HG02610 (cell line): Measurements from ENCODE around the gene TNFAIP3.
"Not testable (repeated sequence)": the region's sequence is repeated elsewhere in the genome, so short reads cannot be mapped to it uniquely, and the experiment has no call there.

Source experiments
- ATAC-seq: cut with Tn5 transposase; IDR thresholded peaks from one replicate; pipeline ENCODE4 v1.9.1; 2021; ENCODE audit warnings: mild to moderate bottlenecking, moderate library complexity; ENCODE audit not compliant: unreplicated experiment

TNFAIP3 gene

DNA sequence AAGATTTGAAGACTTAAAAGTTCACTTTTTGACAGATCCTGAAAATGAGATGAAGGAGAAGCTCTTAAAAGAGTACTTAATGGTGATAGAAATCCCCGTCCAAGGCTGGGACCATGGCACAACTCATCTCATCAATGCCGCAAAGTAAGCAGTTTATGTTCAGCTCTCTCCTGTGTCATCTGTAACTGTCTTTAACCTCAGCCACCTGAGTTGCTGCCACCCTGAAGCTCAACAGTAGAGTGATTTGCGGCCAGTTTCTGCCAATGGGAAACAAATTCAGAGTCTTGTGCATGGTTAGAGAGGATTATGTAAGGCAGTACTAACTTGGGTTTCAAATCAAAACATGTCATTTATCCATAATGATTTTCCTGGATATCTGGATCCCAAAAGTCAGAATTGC, 10.1 kb downstream of the TNFAIP3 start:
- no peak for ATAC-seq

- no peak for ATAC-seq
Measured at GRCh38 chr6:137877606-137878005, 10.5 kb downstream of the TNFAIP3 start.

GRCh38 chr6:137878029-137878428, 11.0 kb downstream of the TNFAIP3 start:
- ATAC-seq = no peak

DNA sequence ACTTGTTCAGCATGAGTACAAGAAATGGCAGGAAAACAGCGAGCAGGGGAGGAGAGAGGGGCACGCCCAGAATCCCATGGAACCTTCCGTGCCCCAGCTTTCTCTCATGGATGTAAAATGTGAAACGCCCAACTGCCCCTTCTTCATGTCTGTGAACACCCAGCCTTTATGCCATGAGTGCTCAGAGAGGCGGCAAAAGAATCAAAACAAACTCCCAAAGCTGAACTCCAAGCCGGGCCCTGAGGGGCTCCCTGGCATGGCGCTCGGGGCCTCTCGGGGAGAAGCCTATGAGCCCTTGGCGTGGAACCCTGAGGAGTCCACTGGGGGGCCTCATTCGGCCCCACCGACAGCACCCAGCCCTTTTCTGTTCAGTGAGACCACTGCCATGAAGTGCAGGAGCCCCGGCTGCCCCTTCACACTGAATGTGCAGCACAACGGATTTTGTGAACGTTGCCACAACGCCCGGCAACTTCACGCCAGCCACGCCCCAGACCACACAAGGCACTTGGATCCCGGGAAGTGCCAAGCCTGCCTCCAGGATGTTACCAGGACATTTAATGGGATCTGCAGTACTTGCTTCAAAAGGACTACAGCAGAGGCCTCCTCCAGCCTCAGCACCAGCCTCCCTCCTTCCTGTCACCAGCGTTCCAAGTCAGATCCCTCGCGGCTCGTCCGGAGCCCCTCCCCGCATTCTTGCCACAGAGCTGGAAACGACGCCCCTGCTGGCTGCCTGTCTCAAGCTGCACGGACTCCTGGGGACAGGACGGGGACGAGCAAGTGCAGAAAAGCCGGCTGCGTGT, 11.6 kb downstream of the TNFAIP3 start:
- no peak for ATAC-seq

- no peak for ATAC-seq
Measured at GRCh38 chr6:137879299-137879698, 12.2 kb downstream of the TNFAIP3 start.

GRCh38 chr6:137879885-137880745, 13.1 kb downstream of the TNFAIP3 start:
- ATAC-seq = no peak

DNA sequence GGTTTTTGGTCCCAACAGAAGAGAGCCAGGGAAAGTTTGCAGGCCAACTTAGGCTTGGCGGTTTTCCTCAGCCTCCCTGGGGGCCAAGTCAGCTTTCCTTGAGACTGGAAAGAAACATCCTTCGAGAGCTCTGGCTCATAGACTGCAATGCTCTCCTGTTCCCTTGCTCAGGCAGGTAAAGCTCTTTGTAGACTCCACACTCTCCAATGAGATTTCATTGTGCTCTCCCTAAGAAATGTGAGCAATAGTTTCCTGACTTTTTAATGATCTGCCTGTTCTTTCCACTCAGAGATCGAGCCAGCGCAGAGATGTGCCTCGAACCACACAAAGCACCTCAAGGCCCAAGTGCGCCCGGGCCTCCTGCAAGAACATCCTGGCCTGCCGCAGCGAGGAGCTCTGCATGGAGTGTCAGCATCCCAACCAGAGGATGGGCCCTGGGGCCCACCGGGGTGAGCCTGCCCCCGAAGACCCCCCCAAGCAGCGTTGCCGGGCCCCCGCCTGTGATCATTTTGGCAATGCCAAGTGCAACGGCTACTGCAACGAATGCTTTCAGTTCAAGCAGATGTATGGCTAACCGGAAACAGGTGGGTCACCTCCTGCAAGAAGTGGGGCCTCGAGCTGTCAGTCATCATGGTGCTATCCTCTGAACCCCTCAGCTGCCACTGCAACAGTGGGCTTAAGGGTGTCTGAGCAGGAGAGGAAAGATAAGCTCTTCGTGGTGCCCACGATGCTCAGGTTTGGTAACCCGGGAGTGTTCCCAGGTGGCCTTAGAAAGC, 13.9 kb downstream of the TNFAIP3 start:
- no peak for ATAC-seq

DNA sequence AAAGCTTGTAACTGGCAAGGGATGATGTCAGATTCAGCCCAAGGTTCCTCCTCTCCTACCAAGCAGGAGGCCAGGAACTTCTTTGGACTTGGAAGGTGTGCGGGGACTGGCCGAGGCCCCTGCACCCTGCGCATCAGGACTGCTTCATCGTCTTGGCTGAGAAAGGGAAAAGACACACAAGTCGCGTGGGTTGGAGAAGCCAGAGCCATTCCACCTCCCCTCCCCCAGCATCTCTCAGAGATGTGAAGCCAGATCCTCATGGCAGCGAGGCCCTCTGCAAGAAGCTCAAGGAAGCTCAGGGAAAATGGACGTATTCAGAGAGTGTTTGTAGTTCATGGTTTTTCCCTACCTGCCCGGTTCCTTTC, 14.4 kb downstream of the TNFAIP3 start:
- no peak for ATAC-seq

DNA sequence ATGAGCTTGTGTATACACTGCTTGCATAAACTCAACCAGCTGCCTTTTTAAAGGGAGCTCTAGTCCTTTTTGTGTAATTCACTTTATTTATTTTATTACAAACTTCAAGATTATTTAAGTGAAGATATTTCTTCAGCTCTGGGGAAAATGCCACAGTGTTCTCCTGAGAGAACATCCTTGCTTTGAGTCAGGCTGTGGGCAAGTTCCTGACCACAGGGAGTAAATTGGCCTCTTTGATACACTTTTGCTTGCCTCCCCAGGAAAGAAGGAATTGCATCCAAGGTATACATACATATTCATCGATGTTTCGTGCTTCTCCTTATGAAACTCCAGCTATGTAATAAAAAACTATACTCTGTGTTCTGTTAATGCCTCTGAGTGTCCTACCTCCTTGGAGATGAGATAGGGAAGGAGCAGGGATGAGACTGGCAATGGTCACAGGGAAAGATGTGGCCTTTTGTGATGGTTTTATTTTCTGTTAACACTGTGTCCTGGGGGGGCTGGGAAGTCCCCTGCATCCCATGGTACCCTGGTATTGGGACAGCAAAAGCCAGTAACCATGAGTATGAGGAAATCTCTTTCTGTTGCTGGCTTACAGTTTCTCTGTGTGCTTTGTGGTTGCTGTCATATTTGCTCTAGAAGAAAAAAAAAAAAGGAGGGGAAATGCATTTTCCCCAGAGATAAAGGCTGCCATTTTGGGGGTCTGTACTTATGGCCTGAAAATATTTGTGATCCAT, 15.3 kb downstream of the TNFAIP3 start:
- ATAC-seq = no peak

DNA sequence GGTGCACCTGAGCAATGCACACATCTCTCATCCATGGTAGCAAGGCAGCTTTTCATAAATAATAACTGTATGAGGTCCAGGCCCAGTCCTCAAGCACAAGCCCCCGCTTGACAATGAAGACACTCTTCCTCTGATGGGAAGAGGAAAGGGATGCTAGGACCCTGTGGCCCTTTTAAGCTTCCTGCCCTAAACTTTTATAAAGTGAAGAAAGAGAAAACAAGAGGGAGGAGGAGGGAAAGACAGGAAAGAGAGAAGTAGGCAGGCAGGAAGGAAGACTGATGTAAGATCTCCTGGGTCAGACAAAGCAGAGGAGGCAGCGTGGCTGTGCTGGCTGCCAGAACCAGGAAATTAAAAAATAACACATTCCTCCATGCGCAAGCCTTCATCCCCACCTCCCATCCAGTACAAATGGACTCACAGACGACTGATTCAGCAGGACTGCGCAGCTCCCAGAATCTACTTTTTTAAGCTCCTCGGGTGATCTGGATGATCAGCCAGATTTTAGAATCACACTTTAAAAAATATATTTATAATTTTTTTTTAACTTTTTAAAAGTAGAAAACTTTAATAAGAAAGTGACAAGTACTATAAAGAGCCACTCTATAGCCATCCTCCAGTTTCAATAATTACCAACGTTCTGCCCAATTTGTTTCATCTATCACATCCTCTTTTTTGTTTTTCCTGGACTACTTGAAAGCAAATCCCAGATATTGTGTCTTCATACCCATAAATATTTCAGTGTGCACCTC, 16.5 kb downstream of the TNFAIP3 start:
- peak; percentile 30 for ATAC-seq

GRCh38 chr6:137884149-137884909, 17.3 kb downstream of the TNFAIP3 start:
- peak; percentile 23 for ATAC-seq

DNA sequence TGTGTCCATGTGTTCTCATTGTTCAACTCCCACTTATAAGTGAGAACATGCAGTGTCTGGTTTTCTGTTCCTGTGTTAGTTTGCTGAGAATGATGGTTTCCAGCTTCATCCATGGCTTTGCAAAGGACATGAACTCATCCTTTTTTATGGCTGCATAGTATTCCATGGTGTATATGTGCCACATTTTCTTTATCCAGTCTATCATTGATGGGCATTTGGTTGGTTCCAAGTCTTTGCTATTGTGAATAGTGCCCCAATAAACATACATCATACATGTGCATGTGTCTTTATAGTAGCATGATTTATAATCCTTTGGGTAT, 17.8 kb downstream of the TNFAIP3 start:
- not testable (repeated sequence) for ATAC-seq

GRCh38 chr6:137886226-137886625, 19.2 kb downstream of the TNFAIP3 start:
- ATAC-seq = not testable (repeated sequence)

DNA sequence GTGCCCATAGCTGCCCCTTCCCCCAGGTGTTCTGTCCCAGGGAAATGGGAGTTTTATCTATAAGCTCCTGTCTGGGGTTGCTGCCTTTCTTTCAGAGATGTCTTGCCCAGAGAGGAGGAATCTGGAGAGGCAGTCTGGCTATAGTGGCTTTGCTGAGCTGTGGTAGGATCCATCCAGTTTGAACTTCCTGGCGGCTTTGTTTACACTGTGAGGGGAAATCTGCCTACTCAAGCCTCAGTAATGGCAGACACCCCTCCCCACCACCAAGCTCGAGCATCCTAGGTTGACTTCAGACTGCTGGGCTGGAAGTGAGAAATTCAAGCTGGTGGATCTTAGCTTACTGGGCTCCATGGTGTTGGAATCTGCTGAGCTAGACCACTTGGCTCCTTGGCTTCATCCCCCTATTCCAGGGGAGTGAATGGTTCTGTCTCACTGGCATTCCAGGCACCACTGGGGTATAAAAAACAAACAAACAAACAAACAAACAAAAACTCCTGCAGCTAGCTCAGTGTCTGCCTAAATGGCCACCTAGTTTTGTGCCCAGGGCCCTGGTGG, 24.0 kb downstream of the TNFAIP3 start:
- no peak for ATAC-seq

DNA sequence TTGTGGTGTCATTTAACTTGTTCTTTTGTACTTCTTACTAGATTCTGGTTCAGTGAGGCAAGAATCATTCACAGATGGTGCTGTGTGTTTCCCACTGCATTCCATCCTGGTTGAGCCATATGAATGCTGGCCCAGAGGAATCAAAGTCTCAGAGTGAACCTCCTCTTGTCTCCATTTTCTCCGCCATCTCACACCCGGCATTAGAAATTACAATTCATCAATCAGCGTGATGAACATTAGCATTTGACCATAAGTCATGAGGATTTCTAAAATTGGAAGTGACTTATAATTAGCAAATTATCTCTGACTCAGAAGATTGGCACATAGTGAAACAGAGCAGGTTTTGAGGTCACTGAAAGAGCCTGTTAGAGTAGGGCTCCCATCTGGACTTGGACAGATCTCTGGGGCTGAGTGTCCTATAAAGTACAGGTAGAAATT, 25.2 kb downstream of the TNFAIP3 start:
- peak; percentile 46 for ATAC-seq

DNA sequence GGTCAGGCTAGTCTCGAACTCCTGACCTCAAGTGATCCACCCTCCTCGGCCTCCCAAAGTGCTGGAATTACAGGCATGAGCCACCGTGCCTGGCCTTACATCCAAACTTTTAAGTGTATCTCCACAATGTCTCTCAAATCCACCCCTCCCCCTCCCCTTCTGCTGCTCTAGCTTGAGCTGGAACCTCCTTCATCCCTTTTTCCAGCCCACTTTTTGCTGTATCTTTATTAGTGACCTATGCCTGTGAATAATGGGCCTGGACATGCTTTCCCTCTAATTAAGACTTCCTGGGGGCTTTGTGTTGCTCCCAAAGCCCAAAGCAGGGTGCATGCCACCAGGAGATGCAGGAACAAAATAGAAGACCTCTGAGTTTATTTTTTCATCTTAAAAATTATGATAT, 26.1 kb downstream of the TNFAIP3 start:
- ATAC-seq = no peak

DNA sequence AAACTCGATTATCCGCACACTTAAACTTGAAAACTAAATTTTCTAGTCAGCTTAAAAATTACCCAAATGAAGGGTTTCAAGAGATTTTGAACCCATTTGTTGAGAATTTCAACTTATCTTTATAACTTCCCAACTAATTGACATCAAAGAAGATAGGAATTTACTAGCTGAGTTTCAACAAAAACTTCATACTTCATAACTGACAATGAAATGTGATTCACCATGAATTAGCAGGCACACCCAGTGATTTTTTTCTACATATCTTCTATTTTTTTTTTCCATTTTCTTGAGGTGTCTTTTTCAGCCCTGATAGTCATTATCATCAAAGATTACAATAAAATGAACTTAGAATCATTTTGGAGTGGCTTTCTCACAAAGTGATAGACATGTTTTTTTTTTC, 26.7 kb downstream of the TNFAIP3 start:
- no peak for ATAC-seq

- ATAC-seq = not testable (repeated sequence)
Measured at GRCh38 chr6:137894378-137894777, 27.3 kb downstream of the TNFAIP3 start.

DNA sequence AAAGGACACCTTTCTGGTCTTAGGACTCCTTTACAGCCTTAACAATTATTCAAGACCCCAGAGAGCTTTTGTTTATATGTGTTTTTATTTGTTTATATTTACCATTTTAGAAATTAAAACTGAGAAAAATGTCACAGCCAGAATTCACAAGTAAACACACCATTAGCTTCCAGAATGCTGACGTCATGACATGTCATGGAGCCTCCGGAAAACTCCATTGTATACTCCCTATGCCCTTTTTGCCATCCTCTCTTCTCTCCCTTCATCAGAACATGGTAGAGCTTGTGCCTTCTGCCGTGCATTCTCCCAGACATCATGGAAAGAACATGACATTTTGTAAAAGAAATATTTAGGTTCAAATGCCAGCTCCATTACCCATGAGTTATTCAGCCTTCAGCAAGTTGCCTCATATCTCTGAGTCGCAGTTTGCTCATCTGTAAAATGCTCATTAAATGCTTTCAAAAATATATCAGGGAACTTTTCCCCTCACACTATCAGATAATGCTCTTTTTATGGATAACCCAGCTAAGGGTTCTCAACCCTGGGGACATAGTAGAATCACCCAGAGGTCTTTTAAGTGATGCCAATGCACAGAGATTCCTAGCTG, 27.8 kb downstream of the TNFAIP3 start:
- no peak for ATAC-seq
